ENCODE data around the gene RND1. TPM values are rescaled to one million over a fixed set of nuclear protein-coding genes. Genes with fewer than 3 reads are reported as not detected.

The RND1 gene
- total and polyA plus RNA-seq, 2 of the 8 experiments (the other 6 are each of a cell fraction or from before 2014, with no cell fraction given): 15.8 to 17.1 TPM

- no peak for DNase-seq (ENCODE audit: low read depth in 1 of 2, low spot score in 2 of 2)
- TF ChIP-seq GTF2F1 (IDR thresholded peaks at IDR 0.05; ENCODE audit: borderline replicate concordance, low read depth, low read length) (no peak), TCF12 (IDR thresholded peaks at IDR 0.05; ENCODE audit: low read depth, low read length) (no peak), RAD21 (IDR thresholded peaks at IDR 0.05 in 1 of 2, conservative IDR thresholded peaks at IDR 0.05 in 1 of 2; ENCODE audit: low read depth in 2 of 2, low read length in 2 of 2) (no peak), KDM5A (IDR thresholded peaks at IDR 0.05; ENCODE audit: low read length) (no peak), BRCA1 (IDR thresholded peaks at IDR 0.05; ENCODE audit: low read depth, low read length) (no peak), ZNF274 (IDR thresholded peaks at IDR 0.05; ENCODE audit: borderline replicate concordance, extremely low read depth, low read length) (no peak), YY1 (IDR thresholded peaks at IDR 0.05; ENCODE audit: low read depth, low read length) (no peak)
- Histone ChIP-seq H3K36me3 (ENCODE audit: control insufficient read depth in 2 of 4, insufficient read depth in 4 of 4, low read length in 3 of 4) (no peaks in the 10 kb centered on the region), H4K91ac (replicated peaks; ENCODE audit: insufficient read length, low read length) (no peak overlapping the region), H3K56ac (replicated peaks; ENCODE audit: insufficient read length, low read depth, low read length) (no peak overlapping the region), H2BK5ac (ENCODE audit: low read depth, low read length) (no peak overlapping the region), H3K4ac (replicated peaks; ENCODE audit: insufficient read length, low read depth, low read length) (no peak overlapping the region), H4K8ac (ENCODE audit: extremely low read depth, insufficient read depth, low read length) (no peak overlapping the region), H3K4me1 (replicated peaks in 1 of 4; ENCODE audit: control insufficient read depth in 3 of 4, insufficient read depth in 4 of 4, low read length in 3 of 4) (no peaks in the 10 kb centered on the region), H3K27me3 (replicated peaks in 1 of 4; ENCODE audit: control insufficient read depth in 3 of 4, extremely low read depth in 1 of 4, insufficient read depth in 3 of 4, low read length in 3 of 4) (no peaks in the 10 kb centered on the region), H3K9me3 (ENCODE audit: insufficient read depth in 2 of 2, low read depth in 1 of 2, low read length in 1 of 2) (no peaks in the 10 kb centered on the region), H3K18ac (ENCODE audit: extremely low read depth, low read length) (no peak overlapping the region), H3K79me1 (ENCODE audit: low read depth, low read length) (no peaks in the 10 kb centered on the region), H3K23me2 (ENCODE audit: low read depth, low read length) (no peaks in the 10 kb centered on the region), H2AFZ (ENCODE audit: low read length) (no peak overlapping the region), H3K14ac (ENCODE audit: insufficient read length) (no peak overlapping the region), H2BK20ac (ENCODE audit: low read length) (no peak overlapping the region), H3K79me2 (ENCODE audit: control insufficient read depth in 1 of 2, insufficient read depth in 2 of 2, low read length in 2 of 2) (no peaks in the 10 kb centered on the region), H2BK120ac (replicated peaks; ENCODE audit: low read depth, low read length) (no peak overlapping the region), H3K4me3 (ENCODE audit: extremely low read depth in 1 of 4, insufficient read depth in 2 of 4, low read depth in 3 of 4, low read length in 4 of 4) (no peak overlapping the region), H3K4me2 (ENCODE audit: insufficient read depth in 1 of 2, low read depth in 2 of 2, low read length in 2 of 2) (no peak overlapping the region), H4K20me1 (replicated peaks in 1 of 2; ENCODE audit: control insufficient read depth in 1 of 2, insufficient read depth in 2 of 2, low read length in 2 of 2) (no peaks in the 10 kb centered on the region), H2BK12ac (ENCODE audit: low read depth, low read length) (no peak overlapping the region), H3K23ac (ENCODE audit: insufficient read length) (no peak overlapping the region), H3K27ac (ENCODE audit: low read depth, low read length) (no peak overlapping the region), H2BK15ac (ENCODE audit: low read length) (no peak overlapping the region), H4K5ac (ENCODE audit: insufficient read length, low read depth, low read length) (no peak overlapping the region), H3K9ac (replicated peaks in 1 of 4; ENCODE audit: extremely low read depth in 1 of 4, low read depth in 3 of 4, low read length in 3 of 4) (no peak overlapping the region), H2AK5ac (ENCODE audit: low read depth, low read length) (no peak overlapping the region)
- ChIA-PET POLR2A (ENCODE audit: partially characterized antibody) (interaction anchor here (2.5 to 23.7 kb wide), 2 partner anchors 10 to 13 kb away, joined by 13 to 651 read pairs; partner anchors contain the start of genes DDX23 and RND1), CTCF (ENCODE audit: partially characterized antibody) (interaction anchor here (0.6 to 26.4 kb wide), 11 partner anchors 9 to 739 kb away, joined by 3 to 678 read pairs (median 4); partner anchors contain the start of genes DDX23, LMBR1L, RND1 and WNT1)
- FAIRE-seq: no peak
- 99% methylated on average over 4 of the region's 4 CpGs; no CpG with 5 or more reads in 1 of the 2 experiments for whole genome bisulfite sequencing, 2 experiments (ENCODE audit: extremely low coverage in 1 of 2, insufficient coverage in 1 of 2, insufficient read length in 1 of 2, insufficient replicate concordance in 2 of 2, low coverage in 1 of 2, low lambda C conversion rate in 2 of 2, missing lambda C conversion rate in 1 of 2)
Measured at GRCh38 chr12:48873096-48873495, 7.4 kb upstream of the RND1 start.
